Measurements from ENCODE around the gene SLFNL1. TPM values are rescaled to one million over a fixed set of nuclear protein-coding genes. Genes with fewer than 3 reads are reported as not detected.
A peak's percentile ranks its signal among the peaks of the same experiment; 100 is the strongest.

SLFNL1 gene
- total and polyA plus RNA-seq, 2 donors (not counting 1 experiment from before 2014, with no cell fraction given) = 0.01 to 0.66 TPM

DNA sequence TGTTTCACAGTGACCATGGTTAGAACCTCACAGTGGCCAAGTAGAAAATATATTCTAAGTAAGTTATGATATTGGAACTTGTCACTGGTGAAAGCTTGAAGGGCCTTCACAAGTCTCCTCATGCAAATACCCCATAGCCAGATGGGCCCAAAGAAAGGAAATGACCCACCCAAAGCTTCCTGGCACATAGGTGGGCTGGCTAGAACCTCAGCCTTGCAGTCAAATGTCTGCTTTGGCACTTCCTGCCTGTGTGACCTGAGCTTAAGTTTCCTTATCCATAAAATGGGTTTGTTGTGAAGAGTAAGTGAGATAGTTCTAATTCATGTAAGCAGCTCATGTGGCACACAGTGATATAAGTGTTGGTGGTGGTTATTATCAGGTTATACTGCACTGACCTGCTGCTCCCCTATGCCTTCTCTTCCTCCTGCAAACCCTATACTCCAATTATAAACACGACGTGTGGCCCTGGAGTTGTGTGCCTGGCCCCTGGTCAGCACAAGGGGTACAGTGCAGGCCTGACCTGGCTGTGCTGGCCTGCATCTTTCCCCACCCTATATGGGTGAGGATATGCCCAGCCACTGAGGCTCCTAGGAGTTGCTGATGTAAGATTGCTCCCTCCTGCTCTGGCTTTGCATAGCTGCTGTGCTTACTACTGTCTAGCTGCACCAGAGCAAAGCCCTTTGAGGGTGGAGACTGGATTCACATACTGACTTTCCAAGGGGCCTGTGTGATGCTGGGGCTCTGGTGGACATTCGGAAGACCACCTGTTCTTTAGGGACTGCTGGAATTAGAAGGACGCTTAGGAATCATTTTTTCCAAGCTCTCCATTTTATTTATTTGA, 4.7 kb upstream of the SLFNL1 start:
- no peaks in the 10 kb centered on the region for H4K20me1 ChIP-seq (ENCODE audit: control insufficient read depth, extremely low read depth, insufficient read depth, low read length)
- peaks cover 4% of the 10 kb centered on the region for H3K36me3 ChIP-seq (ENCODE audit: control insufficient read depth, insufficient read depth, low read length)

GRCh38 chr1:41024953-41025352, 3.4 kb upstream of the SLFNL1 start:
- DNase-seq (ENCODE audit: low read depth in 2 of 2) = no peak
- peaks cover 4% of the 10 kb centered on the region for H3K36me3 ChIP-seq (ENCODE audit: control insufficient read depth, insufficient read depth, low read length)
- H3K4me3 ChIP-seq (replicated peaks in 1 of 4; ENCODE audit: control extremely low read depth in 1 of 4, insufficient read depth in 1 of 4, low read depth in 3 of 4, low read length in 4 of 4) = no peak overlapping the region
- H4K20me1 ChIP-seq (ENCODE audit: control insufficient read depth, extremely low read depth, insufficient read depth, low read length) = no peaks in the 10 kb centered on the region
- H3K4me2 ChIP-seq (ENCODE audit: extremely low read depth, insufficient read depth, low read length) = no peak overlapping the region
- H3K79me2 ChIP-seq (ENCODE audit: control insufficient read depth, insufficient read depth, low read length) = no peaks in the 10 kb centered on the region
- H3K4me1 ChIP-seq (ENCODE audit: control insufficient read depth, extremely low read depth, insufficient read depth, low read length) = peaks cover 2% of the 10 kb centered on the region
- no peak for TF ChIP-seq CTCF (conservative IDR thresholded peaks at IDR 0.05 in 1 of 2, IDR thresholded peaks at IDR 0.05 in 1 of 2; ENCODE audit: low read depth in 1 of 2, low read length in 2 of 2)
- no peak for TF ChIP-seq EZH2 (IDR thresholded peaks at IDR 0.05; ENCODE audit: low read length, missing control alignments)
- H2AFZ ChIP-seq (ENCODE audit: low read length) = no peak overlapping the region
- H3K9me3 ChIP-seq (ENCODE audit: control insufficient read depth, insufficient read depth, low read depth, low read length) = no peaks in the 10 kb centered on the region
- no peak overlapping the region for H3K27ac ChIP-seq (ENCODE audit: insufficient read depth, low read length)
- no peaks in the 10 kb centered on the region for H3K27me3 ChIP-seq (ENCODE audit: control insufficient read depth, insufficient read depth, low read length)
- no peak overlapping the region for H3K9ac ChIP-seq (ENCODE audit: insufficient read depth, low read length)

More for the DNA sequence above, 4.7 kb upstream of the SLFNL1 start:
- TF ChIP-seq EZH2 (IDR thresholded peaks at IDR 0.05; ENCODE audit: low read length, missing control alignments) (no peak), CTCF (conservative IDR thresholded peaks at IDR 0.05 in 1 of 2, IDR thresholded peaks at IDR 0.05 in 1 of 2; ENCODE audit: low read depth in 1 of 2, low read length in 2 of 2) (no peak)
- Histone ChIP-seq H3K9ac (ENCODE audit: insufficient read depth, low read length) (no peak overlapping the region), H3K4me3 (replicated peaks in 1 of 4; ENCODE audit: control extremely low read depth in 1 of 4, insufficient read depth in 1 of 4, low read depth in 3 of 4, low read length in 4 of 4) (no peak overlapping the region), H3K9me3 (ENCODE audit: control insufficient read depth, insufficient read depth, low read depth, low read length) (no peaks in the 10 kb centered on the region), H3K27ac (ENCODE audit: insufficient read depth, low read length) (no peak overlapping the region), H3K4me1 (ENCODE audit: control insufficient read depth, extremely low read depth, insufficient read depth, low read length) (peaks cover 2% of the 10 kb centered on the region), H3K27me3 (ENCODE audit: control insufficient read depth, insufficient read depth, low read length) (no peaks in the 10 kb centered on the region), H3K79me2 (ENCODE audit: control insufficient read depth, insufficient read depth, low read length) (no peaks in the 10 kb centered on the region), H3K4me2 (ENCODE audit: extremely low read depth, insufficient read depth, low read length) (no peak overlapping the region), H2AFZ (ENCODE audit: low read length) (no peak overlapping the region)
- no peak for DNase-seq (ENCODE audit: low read depth in 2 of 2)

GRCh38 chr1:41023279-41023990, 1.9 kb upstream of the SLFNL1 start:
- Histone ChIP-seq H2AFZ (ENCODE audit: low read length) (no peak overlapping the region), H3K9me3 (ENCODE audit: control insufficient read depth, insufficient read depth, low read depth, low read length) (no peaks in the 10 kb centered on the region), H3K27ac (ENCODE audit: insufficient read depth, low read length) (no peak overlapping the region), H3K79me2 (ENCODE audit: control insufficient read depth, insufficient read depth, low read length) (no peaks in the 10 kb centered on the region), H3K27me3 (ENCODE audit: control insufficient read depth, insufficient read depth, low read length) (no peaks in the 10 kb centered on the region), H4K20me1 (ENCODE audit: control insufficient read depth, extremely low read depth, insufficient read depth, low read length) (no peaks in the 10 kb centered on the region), H3K4me3 (replicated peaks in 1 of 4; ENCODE audit: control extremely low read depth in 1 of 4, insufficient read depth in 1 of 4, low read depth in 3 of 4, low read length in 4 of 4) (no peak overlapping the region), H3K4me2 (ENCODE audit: extremely low read depth, insufficient read depth, low read length) (no peak overlapping the region), H3K36me3 (ENCODE audit: control insufficient read depth, insufficient read depth, low read length) (peaks cover 6% of the 10 kb centered on the region), H3K4me1 (ENCODE audit: control insufficient read depth, extremely low read depth, insufficient read depth, low read length) (peaks cover 2% of the 10 kb centered on the region), H3K9ac (ENCODE audit: insufficient read depth, low read length) (no peak overlapping the region)
- no peak for TF ChIP-seq EZH2 (IDR thresholded peaks at IDR 0.05; ENCODE audit: low read length, missing control alignments)
- peak; percentile 23 to 39 for TF ChIP-seq CTCF (conservative IDR thresholded peaks at IDR 0.05 in 1 of 2, IDR thresholded peaks at IDR 0.05 in 1 of 2; ENCODE audit: low read depth in 1 of 2, low read length in 2 of 2)
- DNase-seq (ENCODE audit: low read depth in 2 of 2) = peak in 1 of 2 donors; percentile 20
